DOHH2 (cell line): ENCODE results near the gene TM2D3.
A peak's percentile ranks its signal among the peaks of the same experiment; 100 is the strongest.

Experiments
- H3F3A ChIP-seq: fragments of 200-600 bp; sonication (generic), shearing (Covaris generic); 2 replicates; pipeline ENCODE4 v1.6.0; 2016; ENCODE audit warnings: antibody characterized with exemption, mild to moderate bottlenecking; ENCODE audit not compliant: control insufficient read depth, insufficient read depth
- H3K27ac ChIP-seq: fragments of 200-600 bp; sonication (generic); 2 replicates; pipeline ENCODE4 v1.5.1; 2014; ENCODE audit warnings: low read depth, mild to moderate bottlenecking, low read length, moderate library complexity
- H3K27me3 ChIP-seq: fragments of 200-600 bp; sonication (generic); 2 replicates; pipeline ENCODE4 v1.6.1; 2014; ENCODE audit warnings: mild to moderate bottlenecking, low read length, mixed read lengths; ENCODE audit not compliant: control insufficient read depth
- H3K36me3 ChIP-seq: fragments of 200-600 bp; sonication (generic); 2 replicates; pipeline ENCODE4 v1.6.1; 2014; ENCODE audit warnings: mild to moderate bottlenecking, low read length, moderate library complexity, mixed read lengths; ENCODE audit not compliant: control insufficient read depth
- H3K4me1 ChIP-seq: fragments of 200-600 bp; sonication (generic); 2 replicates; pipeline ENCODE4 v1.6.1; 2014; ENCODE audit warnings: mild to moderate bottlenecking, low read length, mixed read lengths; ENCODE audit not compliant: control insufficient read depth
- H3K4me2 ChIP-seq: fragments of 200-600 bp; sonication (generic); 2 replicates; pipeline ENCODE4 v1.6.0; 2014; ENCODE audit warnings: mild to moderate bottlenecking, low read length, moderate library complexity
- H3K4me3 ChIP-seq: fragments of 200-600 bp; sonication (generic); 2 replicates; pipeline ENCODE4 v1.5.1; 2014; ENCODE audit warnings: mild to moderate bottlenecking, low read length, mixed read lengths
- H3K79me2 ChIP-seq: fragments of 200-600 bp; sonication (generic); 2 replicates; pipeline ENCODE4 v1.6.1; 2014; ENCODE audit warnings: mild to moderate bottlenecking, low read length, mixed read lengths; ENCODE audit not compliant: control insufficient read depth
- H3K9me2 ChIP-seq: fragments of 200-600 bp; sonication (generic); replicated peaks from 2 replicates; pipeline ENCODE4 v1.6.1; 2014; ENCODE audit warnings: mild to moderate bottlenecking, low read length, mixed read lengths; ENCODE audit not compliant: control insufficient read depth
- H3K9me3 ChIP-seq: fragments of 200-600 bp; sonication (generic); 2 replicates; pipeline ENCODE4 v1.6.1; 2014; ENCODE audit warnings: antibody characterized with exemption, low read length, mixed read lengths; ENCODE audit not compliant: control insufficient read depth, insufficient read depth
- H4K20me1 ChIP-seq: fragments of 200-600 bp; sonication (generic); 2 replicates; pipeline ENCODE4 v1.6.0; 2014; ENCODE audit warnings: low read depth, mild to moderate bottlenecking, antibody characterized with exemption, low read length, moderate library complexity; ENCODE audit not compliant: control insufficient read depth, insufficient read depth
- EZH2phosphoT487 ChIP-seq: fragments of 200-600 bp; sonication (generic); IDR thresholded peaks from 2 replicates; pipeline ENCODE4 v1.6.1; 2017; ENCODE audit warnings: borderline replicate concordance, mild to moderate bottlenecking, antibody characterized with exemption, low read length, moderate library complexity, mixed read lengths
- TF ChIP-seq, protein P1 (sequence below): fragments of 200-600 bp; sonication (generic); IDR thresholded peaks from one replicate; pipeline ENCODE4 v1.5.1; 2014; ENCODE audit warnings: antibody characterized with exemption, mild to moderate bottlenecking, low read depth, low read length; ENCODE audit not compliant: poor library complexity, severe bottlenecking

TM2D3 gene

DNA sequence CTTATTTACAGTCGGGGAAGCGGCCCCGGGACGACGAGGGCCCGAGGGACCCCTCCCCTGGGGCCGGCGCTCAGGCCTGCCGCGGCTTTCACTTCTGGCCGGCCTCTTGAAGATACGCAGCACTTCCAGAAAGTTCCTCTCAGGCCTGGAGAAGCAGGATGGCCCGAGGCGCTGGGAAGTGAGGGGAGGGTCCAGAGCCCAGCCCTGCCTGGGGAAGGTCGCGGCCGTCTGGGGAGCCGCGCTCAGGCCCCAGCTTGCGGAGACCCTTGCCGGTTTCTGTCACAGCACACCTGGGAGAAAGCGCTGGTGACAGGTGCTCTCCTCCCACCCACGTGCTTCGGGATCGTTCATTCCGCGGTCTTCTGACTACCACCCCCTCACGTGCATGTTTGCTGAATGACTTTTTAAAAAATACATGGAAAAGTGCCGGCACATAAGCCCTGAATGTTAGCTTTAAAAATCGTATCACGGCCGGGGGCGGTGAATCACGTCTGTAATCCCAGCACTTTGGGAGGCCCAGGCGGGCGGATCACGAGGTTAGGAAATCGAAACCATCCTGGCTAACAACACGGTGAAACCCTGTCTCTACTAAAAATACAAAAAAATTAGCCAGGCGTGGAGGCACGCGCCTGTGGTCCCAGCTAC is 727 bp upstream of the TM2D3 start:
- H3K9me2 ChIP-seq, result no peaks in the 10 kb centered on the region
- peaks cover 18% of the 10 kb centered on the region for H3F3A ChIP-seq
- peaks cover 15% of the 10 kb centered on the region; the same call in 1 of the 2 replicates for H4K20me1 ChIP-seq
- peak overlapping the region; percentile 94 for H3K4me2 ChIP-seq
- H3K4me1 ChIP-seq, result peaks cover 38% of the 10 kb centered on the region
- no peaks in the 10 kb centered on the region for H3K9me3 ChIP-seq
- H3K79me2 ChIP-seq, result peaks cover 53% of the 10 kb centered on the region
- peak overlapping the region; percentile 79 for H3K27ac ChIP-seq
- peaks cover 38% of the 10 kb centered on the region for H3K36me3 ChIP-seq
- TF ChIP-seq, protein P1, sequence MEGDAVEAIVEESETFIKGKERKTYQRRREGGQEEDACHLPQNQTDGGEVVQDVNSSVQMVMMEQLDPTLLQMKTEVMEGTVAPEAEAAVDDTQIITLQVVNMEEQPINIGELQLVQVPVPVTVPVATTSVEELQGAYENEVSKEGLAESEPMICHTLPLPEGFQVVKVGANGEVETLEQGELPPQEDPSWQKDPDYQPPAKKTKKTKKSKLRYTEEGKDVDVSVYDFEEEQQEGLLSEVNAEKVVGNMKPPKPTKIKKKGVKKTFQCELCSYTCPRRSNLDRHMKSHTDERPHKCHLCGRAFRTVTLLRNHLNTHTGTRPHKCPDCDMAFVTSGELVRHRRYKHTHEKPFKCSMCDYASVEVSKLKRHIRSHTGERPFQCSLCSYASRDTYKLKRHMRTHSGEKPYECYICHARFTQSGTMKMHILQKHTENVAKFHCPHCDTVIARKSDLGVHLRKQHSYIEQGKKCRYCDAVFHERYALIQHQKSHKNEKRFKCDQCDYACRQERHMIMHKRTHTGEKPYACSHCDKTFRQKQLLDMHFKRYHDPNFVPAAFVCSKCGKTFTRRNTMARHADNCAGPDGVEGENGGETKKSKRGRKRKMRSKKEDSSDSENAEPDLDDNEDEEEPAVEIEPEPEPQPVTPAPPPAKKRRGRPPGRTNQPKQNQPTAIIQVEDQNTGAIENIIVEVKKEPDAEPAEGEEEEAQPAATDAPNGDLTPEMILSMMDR, result no peak
- TF ChIP-seq EZH2phosphoT487, result no peak
- no peaks in the 10 kb centered on the region for H3K27me3 ChIP-seq
- peak overlapping the region; percentile 81 for H3K4me3 ChIP-seq

DNA sequence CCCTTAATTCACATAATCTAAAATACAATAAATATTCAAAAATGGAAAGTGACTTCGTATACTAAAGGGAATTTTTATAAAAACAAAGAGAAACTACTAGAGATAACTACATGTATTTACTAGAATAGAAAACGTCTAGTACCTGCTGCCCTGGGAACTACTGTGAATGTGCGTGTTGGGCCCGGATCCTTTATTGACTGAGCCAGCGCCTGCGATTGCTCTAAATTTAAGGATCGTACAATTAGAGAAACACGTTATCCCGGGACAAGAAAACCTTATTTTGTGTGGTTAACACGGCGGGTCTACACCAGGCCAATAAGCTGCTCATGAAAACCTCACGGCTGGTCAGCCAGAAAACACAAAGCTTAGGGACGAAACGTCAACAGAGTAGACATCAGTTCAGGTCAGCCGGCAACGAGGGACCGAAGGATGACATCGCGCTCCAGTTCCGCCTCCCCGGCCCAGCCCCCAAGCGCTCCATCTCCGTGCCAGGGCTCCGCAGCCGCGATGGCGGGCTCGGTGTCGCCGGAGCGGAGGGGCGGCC is 555 bp downstream of the TM2D3 start:
- Histone ChIP-seq H3K27ac (peak overlapping the region; percentile 79), H3K79me2 (peaks cover 63% of the 10 kb centered on the region), H4K20me1 (peaks cover 15% of the 10 kb centered on the region; the same call in 1 of the 2 replicates), H3K27me3 (no peaks in the 10 kb centered on the region), H3K4me2 (peak overlapping the region; percentile 94), H3K4me3 (peak overlapping the region; percentile 81), H3K9me2 (no peaks in the 10 kb centered on the region), H3K36me3 (peaks cover 49% of the 10 kb centered on the region), H3K4me1 (peaks cover 38% of the 10 kb centered on the region), H3F3A (peaks cover 18% of the 10 kb centered on the region), H3K9me3 (no peaks in the 10 kb centered on the region)
- no peak for TF ChIP-seq EZH2phosphoT487
- TF ChIP-seq, protein P1, result no peak

DNA sequence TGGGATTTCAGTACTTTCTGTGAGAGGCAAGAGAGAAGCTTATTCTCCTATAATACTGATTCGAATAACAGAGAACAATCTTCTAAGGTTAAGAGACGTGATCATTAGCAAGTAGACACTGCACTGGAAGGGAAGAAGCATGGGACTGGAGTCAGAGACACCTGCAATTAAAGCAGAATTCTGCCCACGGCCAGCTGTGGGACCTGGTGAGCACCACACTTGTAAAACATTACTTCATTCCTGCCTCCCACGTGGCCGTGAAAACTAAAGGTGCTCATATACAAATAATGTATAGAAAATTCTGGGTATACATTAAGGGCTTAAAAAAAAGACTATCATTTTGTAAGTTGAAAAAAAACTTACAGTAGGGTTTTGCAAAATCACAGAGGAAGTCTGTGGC is 2.0 kb downstream of the TM2D3 start:
- no peak overlapping the region for H3K27ac ChIP-seq
- no peak for TF ChIP-seq EZH2phosphoT487
- TF ChIP-seq, protein P1, result no peak
- peaks cover 65% of the 10 kb centered on the region for H3K79me2 ChIP-seq
- no peaks in the 10 kb centered on the region for H3K27me3 ChIP-seq
- H3K36me3 ChIP-seq, result peaks cover 63% of the 10 kb centered on the region
- peaks cover 13% of the 10 kb centered on the region for H3F3A ChIP-seq
- peaks cover 15% of the 10 kb centered on the region; the same call in 1 of the 2 replicates for H4K20me1 ChIP-seq
- no peaks in the 10 kb centered on the region for H3K9me2 ChIP-seq
- H3K4me2 ChIP-seq, result peak overlapping the region; percentile 94
- H3K4me3 ChIP-seq, result peak overlapping the region; percentile 81
- H3K4me1 ChIP-seq, result peaks cover 38% of the 10 kb centered on the region
- no peaks in the 10 kb centered on the region for H3K9me3 ChIP-seq
